Kidney epithelial cell (primary cell): ENCODE measurements around the gene SPC25. TPM values are rescaled to one million over a fixed set of nuclear protein-coding genes. Genes with fewer than 3 reads are reported as not detected.

ENCODE experiments used
- DNase-seq: peaks from one replicate; pipeline ENCODE4 v3.0.0-alpha.2; 2010; ENCODE audit warnings: low read depth
- H3K27me3 ChIP-seq: 2 replicates; pipeline ENCODE4 v1.6.0; 2011; ENCODE audit warnings: low read length; ENCODE audit not compliant: control insufficient read depth, insufficient read depth
- H3K36me3 ChIP-seq: 2 replicates; pipeline ENCODE4 v1.5.1; 2011; ENCODE audit warnings: low read length; ENCODE audit not compliant: control insufficient read depth, insufficient read depth
- H3K4me3 ChIP-seq: 2 replicates; pipeline ENCODE4 v1.5.1; 2011; ENCODE audit warnings: low read depth, mild to moderate bottlenecking, control low read depth, low read length
- CTCF ChIP-seq: IDR thresholded peaks from 2 replicates; pipeline ENCODE4 v1.5.1; 2011; ENCODE audit warnings: mild to moderate bottlenecking, moderate library complexity, low read length, control low read depth, inconsistent platforms; ENCODE audit not compliant: insufficient read depth, poor library complexity, severe bottlenecking
- total RNA-seq: library from RNA; depleted of rRNA; stranded (reverse); fragments of >200 nt; gene quantifications from 2 replicates; pipeline ENCODE4 v1.2.3, GENCODE V29; 2015

The SPC25 gene
- total RNA-seq, 1 donor from 2014 or later, result 1.8 TPM

GRCh38 chr2:168825126-168825525, 65.1 kb downstream of the SPC25 start:
- Histone ChIP-seq H3K36me3 (no peaks in the 10 kb centered on the region), H3K27me3 (no peaks in the 10 kb centered on the region), H3K4me3 (no peak overlapping the region)
- no peak for DNase-seq
- no peak for TF ChIP-seq CTCF

GRCh38 chr2:168821992-168822391, 68.2 kb downstream of the SPC25 start:
- no peak for TF ChIP-seq CTCF
- DNase-seq, result no peak
- H3K27me3 ChIP-seq, result no peaks in the 10 kb centered on the region
- no peak overlapping the region for H3K4me3 ChIP-seq
- no peaks in the 10 kb centered on the region for H3K36me3 ChIP-seq

DNA sequence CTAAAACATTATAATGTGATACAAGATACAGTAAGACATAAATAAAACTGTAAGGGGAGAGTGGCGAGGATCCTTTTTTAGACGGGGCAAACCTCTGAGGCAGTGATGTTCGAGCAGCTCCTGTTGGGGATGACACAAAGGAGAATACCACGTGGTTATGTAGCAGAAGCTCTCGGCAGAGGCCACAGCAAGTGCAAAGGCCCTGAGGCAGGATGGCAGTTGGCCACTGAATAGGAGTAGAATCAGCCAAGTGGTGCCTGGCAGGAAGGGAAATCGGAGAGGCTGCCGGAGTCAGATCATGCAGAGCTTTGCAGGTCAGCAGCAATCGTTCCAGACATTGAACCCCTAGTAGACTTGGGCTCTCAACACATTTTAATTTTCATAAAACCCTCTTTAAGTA, 68.7 kb downstream of the SPC25 start:
- no peaks in the 10 kb centered on the region for H3K27me3 ChIP-seq
- no peaks in the 10 kb centered on the region for H3K36me3 ChIP-seq
- no peak for DNase-seq
- TF ChIP-seq CTCF, result no peak
- no peak overlapping the region for H3K4me3 ChIP-seq

Other genes starting within 250 kb of the SPC25 start
- gene NOSTRIN, start 87.8 kb downstream of the SPC25 start, total RNA-seq, result 0.42 and 0.89 TPM in 2 replicates
- gene G6PC2, start 10.9 kb upstream of the SPC25 start, total RNA-seq, result not detected in 2 replicates
- gene ABCB11, start 140.9 kb upstream of the SPC25 start, total RNA-seq, result not detected in 2 replicates
- gene DHRS9, start 179.1 kb upstream of the SPC25 start, total RNA-seq, result not detected in 2 replicates